ENCODE data around the gene CD28.

The CD28 gene

DNA sequence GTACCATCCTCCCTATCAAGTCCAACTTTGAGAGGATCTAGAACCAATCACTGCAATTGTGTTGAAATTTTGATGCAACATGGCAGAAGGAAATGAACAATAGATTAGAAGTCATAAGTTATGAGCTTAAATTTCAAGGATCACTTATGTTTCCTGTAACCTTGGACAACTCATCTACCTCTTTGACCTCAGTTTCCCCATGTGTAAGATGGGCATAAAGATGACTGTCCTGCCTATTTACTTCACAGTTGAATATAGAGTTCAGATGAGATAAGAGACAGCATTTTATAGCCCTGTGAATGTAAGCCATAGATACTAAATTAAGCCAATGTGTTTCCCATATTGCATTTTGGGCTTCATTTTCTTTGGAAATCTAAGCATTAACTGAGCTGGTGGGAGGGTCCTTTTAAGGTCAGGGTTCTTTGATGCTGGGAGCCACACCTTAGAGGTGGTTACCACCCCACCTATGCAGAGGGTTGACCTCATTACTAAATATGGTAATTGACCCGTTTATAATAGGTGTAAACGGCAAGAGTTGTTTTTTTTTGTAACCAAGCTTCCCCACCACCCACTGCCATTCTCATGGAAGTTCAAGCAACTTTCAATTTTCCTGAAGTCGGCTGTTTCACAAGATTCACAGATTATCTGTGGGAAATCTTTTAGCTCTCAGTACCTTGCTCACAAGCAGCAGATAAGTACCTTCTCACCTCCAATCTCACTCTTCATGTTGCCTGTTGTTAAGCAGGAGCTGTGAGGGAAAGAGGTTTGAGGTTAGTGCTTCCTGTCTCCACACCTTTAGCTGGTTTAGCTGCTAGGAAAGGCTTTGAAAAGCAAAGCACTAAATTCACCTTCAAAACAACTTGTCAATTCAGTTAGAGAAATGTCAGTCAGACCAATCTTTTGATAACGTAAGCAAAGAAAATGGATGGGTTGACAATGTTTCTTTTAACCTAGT, 13.3 kb downstream of the CD28 start:
- no peak for DNase-seq

DNA sequence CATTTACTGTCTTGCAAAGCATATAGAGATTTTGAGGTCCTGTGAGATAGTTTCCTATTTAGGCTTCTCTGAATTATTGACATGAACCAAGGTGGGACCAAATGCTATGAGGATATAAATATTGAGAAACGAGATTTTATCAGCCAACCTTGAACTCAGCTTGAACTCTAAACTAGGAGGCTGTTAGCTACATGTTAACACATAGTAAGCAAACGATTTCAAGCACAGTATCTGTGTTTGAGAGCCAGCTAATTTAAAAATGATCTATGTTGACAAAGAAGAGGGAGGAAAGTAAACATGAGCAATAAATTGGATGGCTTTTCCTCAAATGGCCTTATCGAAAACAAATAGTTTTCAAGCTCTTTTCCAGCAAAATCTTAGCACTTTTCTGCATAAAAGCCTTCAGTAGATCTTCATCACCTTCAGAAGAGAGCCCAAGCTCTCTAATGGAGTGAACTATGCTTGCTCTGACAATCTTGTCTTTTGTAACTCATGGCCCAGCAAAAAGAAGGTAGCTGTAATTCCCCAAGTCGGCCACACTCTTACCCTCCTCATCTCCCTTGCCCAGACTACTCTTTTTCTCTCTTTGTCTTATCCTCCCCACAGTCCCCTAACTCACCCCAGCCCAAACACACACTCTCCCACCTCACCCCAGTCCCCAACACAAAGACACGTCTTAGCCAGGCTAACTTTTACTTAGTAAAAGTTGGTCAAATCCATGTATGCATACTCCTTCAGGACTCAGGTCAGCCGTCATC, 14.7 kb downstream of the CD28 start:
- DNase-seq, result no peak

DNA sequence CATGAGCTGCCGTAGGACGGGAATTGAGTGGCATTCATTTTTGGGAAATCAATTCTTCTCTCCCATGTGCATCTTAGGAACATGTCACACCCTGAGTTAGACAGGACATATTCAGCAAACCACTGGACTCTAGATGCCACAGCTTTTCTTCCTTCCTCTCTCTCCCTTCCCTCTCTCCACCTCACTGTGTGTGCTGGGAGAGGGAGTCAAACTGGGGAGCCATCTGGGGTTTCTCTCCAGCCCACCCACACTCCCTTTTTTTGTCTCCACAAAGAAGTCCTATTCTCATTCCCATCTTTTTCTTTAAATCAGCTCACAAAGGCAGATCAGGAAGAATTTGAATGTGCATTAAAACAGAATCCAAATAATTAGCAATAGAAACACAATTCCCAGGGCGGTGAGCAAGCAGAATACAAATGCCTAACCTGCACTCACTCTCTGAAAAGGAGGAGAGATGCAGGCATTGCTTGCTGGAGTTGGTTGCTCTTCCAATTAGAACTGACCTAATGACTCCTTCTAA, 15.4 kb downstream of the CD28 start:
- DNase-seq, result no peak

DNA sequence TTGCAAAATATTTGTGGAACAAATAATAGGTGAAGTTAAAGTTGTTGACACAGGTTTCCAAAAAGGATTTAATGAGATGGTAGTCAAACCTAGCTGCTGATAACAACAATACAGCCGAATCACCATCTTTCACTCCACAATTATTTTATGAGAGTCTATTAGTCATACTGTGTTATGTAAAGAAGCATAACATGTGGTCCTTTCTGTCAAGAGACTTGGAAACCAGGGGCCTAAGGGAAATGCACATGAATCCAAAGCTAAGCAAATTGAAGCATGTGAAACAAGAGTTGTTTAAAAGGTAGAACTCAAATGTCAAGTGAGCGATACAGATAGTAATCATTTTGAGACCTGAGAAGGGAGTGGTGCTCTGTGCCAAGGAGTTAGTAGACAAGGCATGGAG, 16.0 kb downstream of the CD28 start:
- no peak for DNase-seq

DNA sequence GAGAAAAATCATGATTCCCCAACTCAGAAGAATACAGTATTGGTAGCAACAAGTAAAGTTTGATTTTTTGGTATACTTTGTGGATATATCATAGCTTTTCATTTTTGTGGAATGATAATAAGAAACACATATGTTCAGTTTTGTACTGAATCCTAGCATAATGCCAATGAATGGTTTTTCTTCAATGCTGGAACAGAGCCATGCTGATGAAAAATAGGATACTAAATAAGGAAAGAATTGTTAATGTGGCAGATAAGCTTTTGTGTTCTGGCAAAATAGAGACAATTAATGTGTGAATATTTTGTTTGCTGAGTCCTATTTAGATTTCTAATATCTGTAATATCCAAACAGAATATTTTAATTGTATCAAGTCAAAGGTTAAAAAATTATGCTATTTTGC, 21.9 kb downstream of the CD28 start:
- no peak for DNase-seq

DNA sequence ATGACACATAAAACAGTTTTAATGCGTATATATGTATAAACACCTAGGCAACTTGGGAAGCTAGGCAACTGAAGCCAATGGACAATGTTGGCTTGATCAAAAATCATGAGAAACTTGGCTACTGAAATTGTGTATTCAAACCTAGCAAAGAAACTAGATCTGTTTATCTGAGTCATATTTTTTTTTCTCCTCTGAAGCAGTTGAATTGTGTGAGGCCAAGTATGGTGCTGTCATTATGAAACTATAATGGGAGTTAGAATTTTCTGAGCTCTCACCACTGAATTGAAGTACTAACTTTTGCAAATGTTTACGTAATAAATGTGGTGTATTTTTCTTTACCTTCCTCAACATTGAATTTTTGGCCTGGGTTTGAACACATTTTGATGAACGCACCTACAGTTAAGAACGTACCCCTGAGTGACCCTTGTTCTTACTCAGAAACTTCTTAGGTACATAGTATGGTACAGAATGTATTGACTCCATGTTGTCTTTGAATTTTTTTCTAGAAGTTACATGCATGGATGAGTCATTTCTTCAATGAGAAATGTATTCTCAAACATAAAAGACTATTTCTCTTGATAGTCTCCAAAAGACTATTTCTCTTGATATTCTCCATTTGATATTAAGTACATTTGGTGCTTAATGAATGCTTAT, 23.8 kb downstream of the CD28 start:
- DNase-seq, result no peak

DNA sequence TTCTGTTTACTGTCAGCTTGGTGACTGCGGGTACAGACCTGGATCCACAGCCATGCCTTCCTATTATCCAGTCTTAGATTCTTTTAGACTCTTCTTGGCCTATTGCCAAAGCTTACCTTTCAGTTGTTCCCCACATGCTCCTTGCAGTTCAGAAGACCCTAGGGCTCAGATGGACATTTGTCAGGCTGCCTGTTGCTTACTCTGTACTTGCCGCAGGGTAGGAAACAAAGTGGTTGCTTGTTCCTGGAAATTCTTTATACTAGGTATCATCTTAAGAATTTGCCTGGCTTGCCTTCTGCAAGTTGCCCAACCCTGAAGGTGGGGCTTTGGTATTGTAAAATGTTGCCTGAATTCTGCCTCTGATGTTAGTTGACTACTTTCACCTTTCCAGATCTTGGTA, 24.4 kb downstream of the CD28 start:
- no peak for DNase-seq

DNA sequence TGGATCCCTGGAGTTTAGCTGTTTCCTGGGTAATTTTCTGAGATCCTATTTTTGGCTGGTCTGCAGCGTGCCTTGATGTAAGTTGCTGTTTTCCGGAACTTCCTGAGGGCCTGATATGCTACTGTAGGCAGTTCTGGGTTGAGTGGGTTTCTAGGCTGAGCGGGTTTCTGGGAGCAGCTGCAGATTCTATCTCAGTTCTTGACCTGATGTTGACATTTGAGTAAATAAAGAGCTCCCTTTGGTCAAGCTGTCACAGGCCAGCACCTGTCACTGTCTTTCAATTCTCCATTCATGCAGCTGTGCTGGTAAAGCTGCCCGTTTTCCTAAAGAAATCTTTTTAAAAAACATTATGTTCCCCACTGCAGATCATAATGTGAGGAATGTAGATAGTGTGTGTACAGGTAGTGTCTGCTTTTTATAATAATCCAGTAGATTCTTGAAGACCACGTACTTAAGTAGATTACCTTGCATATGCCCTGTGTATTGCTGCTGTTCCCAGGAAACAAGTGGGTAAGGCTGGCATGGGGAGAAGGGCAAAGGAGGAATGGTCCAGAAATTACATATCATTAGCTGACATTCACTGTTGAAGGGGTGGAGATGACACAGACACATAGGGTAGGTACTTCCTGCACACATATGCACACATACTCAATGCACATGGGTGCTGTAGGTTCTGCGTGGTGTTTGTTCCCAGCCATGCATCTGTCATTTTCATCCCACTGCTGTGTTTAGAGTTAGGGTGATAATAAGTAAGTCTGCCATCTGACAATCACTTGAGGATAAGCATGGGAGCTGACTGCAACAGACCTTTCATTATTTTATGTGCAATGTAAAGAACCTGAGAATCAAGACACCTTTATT, 25.9 kb downstream of the CD28 start:
- peak; percentile 57 to 73 for DNase-seq

DNA sequence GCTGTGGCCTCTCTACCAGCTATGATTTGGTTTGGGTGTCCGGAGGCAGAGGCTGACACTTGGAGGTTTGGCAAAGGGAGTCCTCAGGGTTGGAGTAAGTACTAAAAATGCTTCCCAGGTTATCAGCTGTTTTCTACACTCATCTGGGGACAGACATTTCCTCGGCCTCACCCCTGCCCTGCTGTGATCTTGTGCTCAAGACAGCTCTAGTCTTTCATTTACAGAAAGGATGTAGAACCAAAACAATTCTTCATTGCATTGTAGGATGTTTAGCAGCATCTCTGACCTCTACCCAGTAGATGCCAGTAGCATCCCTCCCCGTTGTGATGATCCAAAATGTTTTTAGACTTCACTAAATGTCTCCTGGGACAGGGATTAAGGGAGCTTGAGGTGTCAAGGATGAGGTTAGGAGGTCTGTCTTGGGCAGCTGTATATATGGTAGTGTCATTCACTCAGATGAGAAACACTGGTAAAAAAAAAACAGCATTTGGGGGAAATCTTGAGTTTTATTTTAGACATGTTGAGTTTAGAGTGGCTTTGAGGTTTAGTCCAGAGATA, 26.6 kb downstream of the CD28 start:
- DNase-seq, result no peak

DNA sequence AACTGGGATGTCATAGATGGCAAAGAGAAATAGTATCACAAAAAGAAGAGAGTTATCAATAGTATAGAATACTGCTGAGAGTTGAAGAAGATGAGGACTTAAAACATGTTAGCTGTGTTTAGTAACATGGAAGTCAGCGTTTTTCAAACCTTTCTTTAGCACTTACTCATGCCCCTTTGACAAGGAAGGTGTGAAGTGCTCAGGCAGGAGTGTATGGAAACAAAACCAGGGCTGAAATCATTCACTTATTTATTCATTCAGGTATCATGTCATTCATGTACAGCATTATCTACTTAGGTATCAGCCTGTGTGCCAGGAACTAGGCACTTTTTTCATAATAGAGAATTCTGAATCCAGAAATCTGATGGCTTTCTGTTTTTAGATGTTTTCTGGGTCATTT, 27.2 kb downstream of the CD28 start:
- DNase-seq, result no peak

DNA sequence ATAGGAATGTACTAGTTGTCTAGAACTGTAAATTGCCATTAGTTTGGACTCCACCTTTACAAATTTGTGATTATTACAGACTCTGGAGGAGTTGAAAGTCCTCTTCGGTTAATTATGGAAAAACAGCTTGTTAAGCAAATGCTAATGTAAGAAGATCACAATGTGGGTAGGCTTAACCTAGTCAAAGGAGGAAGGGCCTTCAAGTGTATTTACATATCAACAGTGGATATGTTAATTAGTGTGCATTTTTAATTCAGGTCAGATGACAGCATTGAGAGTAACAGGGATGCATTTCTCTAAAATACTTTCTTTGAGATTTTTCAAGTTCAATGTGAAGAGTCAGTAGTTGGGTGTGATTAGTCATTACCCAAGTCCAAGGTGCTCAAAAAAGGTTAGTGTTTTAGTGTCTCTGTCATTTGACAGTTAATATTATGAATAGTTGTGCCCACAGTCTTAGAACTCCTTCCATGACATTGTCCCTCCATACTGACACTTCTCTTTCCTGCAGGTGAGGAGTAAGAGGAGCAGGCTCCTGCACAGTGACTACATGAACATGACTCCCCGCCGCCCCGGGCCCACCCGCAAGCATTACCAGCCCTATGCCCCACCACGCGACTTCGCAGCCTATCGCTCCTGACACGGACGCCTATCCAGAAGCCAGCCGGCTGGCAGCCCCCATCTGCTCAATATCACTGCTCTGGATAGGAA, 28.0 kb downstream of the CD28 start:
- DNase-seq, result no peak

DNA sequence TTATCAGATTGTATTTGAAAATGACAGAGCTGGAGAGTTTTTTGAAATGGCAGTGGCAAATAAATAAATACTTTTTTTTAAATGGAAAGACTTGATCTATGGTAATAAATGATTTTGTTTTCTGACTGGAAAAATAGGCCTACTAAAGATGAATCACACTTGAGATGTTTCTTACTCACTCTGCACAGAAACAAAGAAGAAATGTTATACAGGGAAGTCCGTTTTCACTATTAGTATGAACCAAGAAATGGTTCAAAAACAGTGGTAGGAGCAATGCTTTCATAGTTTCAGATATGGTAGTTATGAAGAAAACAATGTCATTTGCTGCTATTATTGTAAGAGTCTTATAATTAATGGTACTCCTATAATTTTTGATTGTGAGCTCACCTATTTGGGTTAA, 30.9 kb downstream of the CD28 start:
- DNase-seq, result no peak

DNA sequence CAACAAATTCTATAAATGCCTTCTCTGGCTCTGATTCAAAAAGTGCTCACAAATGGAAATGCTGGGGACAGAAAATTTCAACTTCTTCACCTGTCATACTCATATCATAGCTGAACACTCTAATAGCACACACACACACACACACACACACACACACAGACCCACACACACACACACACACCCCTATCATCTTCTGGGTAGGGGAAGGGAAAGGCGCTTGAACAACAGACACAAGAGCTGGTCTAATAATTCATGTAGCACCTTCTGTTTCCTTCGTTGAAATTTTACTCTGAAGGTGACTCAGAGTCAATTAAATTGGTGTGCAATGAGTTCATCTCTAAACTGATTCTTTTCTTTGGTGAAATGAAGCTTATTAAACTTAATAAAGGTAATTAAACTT, 32.9 kb downstream of the CD28 start:
- DNase-seq, result no peak

DNA sequence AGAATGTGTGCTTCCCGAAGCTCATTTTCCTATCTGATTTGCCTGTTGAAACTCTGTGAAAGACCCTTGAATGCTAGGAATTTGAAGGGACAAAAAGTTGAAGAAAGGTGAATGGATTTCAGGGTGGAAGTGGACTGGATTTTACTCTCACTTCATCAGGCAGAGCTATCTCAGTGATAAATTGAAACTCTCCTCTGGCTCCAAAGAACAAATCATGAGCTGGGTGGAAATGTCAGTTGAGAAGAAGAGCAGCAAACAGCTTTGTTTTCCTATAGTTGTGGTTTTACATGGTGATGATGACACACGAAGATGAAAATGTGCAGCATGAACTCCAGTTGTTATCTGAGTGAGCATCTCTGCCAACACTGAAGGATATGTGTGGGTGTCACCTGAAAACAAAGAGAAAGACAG, 34.4 kb downstream of the CD28 start:
- DNase-seq, result no peak

DNA sequence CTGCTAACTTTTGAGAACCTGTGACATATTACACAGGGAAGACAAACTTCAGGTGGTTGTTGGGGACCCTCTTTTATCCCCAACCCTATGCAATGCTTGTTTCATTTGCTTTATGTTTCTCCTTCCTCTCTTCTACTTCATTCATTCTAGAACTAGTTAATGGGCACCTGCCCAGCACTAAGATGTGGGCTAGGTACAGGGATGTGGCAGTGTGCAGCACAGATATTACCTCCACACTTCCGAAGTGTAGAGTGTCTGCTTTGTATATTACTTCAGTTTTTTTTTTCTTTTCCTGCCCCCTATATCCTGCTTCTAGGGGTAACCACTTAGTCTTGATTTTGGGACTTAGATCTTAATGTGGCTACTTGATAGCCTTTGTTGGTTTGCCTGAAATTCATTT, 35.1 kb downstream of the CD28 start:
- no peak for DNase-seq

DNA sequence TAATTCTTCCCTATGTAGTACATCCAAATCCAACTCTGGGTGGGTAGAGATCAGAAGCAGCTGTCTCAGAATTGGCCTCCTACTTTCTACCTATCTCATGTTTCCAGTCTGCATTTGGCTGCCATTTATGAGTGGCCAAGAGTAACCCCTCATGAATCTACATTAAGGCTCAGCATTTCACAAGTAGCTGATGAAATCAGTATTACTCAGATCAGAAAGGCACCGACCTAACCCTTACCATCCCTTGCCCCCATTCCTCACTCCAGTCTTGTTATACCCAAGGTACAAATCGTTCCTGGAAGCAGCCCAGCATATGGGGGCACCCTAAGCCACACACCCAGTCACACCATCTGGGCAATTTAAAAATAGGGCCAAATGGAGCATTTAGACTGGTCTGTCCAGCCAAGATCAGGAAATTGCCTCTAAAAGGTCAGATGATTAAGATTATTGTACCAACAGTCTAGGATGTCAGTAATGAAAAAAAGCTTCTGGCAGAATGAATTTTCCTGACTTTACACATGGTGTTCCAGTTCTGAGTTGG, 37.1 kb downstream of the CD28 start:
- no peak for DNase-seq

DNA sequence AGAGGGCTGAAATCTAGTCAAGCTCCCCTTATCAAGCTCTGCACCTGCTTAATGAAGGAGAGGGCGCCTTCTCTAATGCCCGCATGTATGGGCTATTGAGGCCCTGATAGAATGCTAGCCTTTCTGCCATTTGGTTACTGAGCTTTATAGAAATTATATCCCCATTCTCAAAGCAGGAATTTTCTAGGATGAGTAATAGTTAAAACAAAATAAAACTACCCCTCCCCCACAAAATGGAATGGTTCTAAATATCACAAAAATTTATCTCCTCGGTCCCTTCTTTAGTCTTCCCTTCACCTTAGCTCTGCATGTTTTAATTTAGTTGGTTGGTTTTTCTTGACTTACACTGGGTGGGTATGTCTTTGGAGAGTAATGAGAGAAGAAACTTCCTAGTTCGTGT, 37.7 kb downstream of the CD28 start:
- no peak for DNase-seq

DNA sequence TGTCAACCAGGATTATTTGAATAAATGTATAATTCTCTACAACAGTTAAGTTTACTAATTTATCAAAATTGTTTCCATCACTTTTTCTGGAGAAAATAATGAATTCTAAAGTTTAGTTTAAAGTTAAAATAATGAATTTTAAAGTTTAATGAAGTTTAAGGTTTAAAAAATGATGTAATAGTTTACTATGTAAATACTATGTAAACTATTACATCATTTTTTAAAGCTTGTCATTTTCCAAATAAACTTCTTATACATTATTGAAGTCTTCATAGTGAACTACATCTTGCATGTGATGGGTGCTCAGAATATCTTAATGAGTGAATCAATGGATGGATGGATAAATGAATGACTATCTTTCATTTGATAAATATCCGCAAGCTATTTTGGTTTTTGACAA, 38.8 kb downstream of the CD28 start:
- DNase-seq, result no peak

DNA sequence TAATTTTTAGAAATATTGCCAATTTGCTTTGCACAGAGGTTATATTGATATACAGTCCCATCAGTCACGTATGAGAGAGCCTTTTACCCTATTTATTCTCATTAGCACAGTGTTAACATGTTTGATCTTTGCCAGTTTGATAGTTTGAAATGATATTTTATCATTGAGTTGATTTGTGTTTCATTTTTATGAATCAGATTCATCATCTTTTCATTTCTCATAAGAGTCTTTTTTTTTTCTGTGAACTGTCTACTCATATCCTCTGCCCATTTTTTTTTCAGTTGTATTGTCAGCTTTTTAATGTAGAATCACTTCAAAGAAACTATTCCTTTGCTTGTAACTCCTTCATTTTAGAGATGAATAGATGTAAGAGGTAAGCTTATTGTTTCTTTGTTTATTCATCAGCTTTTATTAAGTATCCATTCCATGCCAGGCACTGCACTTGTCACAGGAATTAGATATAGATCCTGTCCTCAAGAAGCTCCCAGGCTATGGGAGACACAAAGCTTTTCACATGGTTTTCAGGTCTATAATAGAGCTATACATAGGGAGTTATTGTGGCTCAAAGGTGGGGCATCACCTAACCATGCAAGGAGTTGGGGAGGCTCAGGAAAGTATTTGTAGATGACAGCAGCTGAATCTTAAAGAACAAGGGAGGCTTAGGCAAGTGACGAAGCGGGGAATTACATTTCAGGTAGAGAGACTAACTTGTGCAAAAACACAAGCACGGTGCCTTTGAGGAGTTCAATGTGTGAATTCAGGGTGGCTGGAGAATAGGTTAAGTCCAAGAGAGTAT, 42.1 kb downstream of the CD28 start:
- no peak for DNase-seq

DNA sequence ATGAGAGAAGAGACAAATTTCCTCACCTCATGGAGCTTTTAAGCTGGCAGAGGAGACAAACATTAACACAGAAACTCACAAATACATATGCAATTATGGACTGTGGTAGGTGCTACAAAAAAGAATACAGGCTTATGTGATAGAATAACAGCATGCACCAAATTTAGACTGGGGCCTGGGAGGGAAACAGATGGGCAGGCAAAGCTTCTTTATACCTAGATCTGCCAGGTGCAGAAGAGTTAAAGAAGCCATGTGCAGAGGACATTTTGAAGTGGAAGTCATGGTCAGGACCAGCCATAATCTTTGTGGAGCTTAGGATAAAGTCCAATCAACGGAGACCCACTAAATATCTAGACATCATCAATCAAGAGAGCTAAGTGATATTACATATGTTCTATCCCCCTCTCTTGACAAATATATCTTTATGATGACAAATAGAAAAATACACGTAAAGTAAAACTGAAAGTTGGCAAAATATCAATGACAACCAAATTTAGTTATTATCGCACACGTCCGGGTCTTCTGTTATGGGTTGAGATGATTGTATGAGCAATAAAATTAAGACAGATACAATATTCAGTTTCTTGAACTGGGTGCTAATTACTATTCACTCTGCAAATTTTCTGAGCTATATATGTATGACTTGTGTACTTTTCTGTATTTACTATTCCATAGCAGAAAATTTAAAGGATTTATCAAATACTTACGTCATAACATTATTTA, 44.1 kb downstream of the CD28 start:
- no peak for DNase-seq
